ENCODE measurements around the gene MTHFSD. TPM values are rescaled to one million over a fixed set of nuclear protein-coding genes. Genes with fewer than 3 reads are reported as not detected.

MTHFSD gene
- polyA plus RNA-seq, 1 donor from 2014 or later: 25.0 TPM

GRCh38 chr16:86566966-86567700 is 12.1 kb upstream of the MTHFSD start:
- H3F3A ChIP-seq (ENCODE audit: insufficient read depth, low read length, poor library complexity, severe bottlenecking): no peaks in the 10 kb centered on the region
- no peaks in the 10 kb centered on the region for H3K36me3 ChIP-seq (ENCODE audit: insufficient read depth, low read length)
- TF ChIP-seq CTCF (IDR thresholded peaks at IDR 0.05; ENCODE audit: poor library complexity, severe bottlenecking): no peak
- no peak for TF ChIP-seq POLR2AphosphoS5 (IDR thresholded peaks at IDR 0.05)
- TF ChIP-seq RAD21 (conservative IDR thresholded peaks at IDR 0.05): no peak
- no peak for TF ChIP-seq EP300 (conservative IDR thresholded peaks at IDR 0.05; ENCODE audit: poor library complexity, severe bottlenecking)
- TF ChIP-seq TAF1 (IDR thresholded peaks at IDR 0.05; ENCODE audit: low read depth): no peak
- TF ChIP-seq REST (IDR thresholded peaks at IDR 0.05; ENCODE audit: borderline replicate concordance): no peak
- TF ChIP-seq EZH2 (IDR thresholded peaks at IDR 0.05; ENCODE audit: borderline replicate concordance, insufficient read depth, low read length, poor library complexity, severe bottlenecking): no peak
- TF ChIP-seq SMC3 (conservative IDR thresholded peaks at IDR 0.05; ENCODE audit: poor library complexity): no peak
- TF ChIP-seq MXI1 (conservative IDR thresholded peaks at IDR 0.05; ENCODE audit: poor library complexity, severe bottlenecking): no peak
- no peak overlapping the region for H2AFZ ChIP-seq (ENCODE audit: low read depth, low read length)
- no peaks in the 10 kb centered on the region for H4K20me1 ChIP-seq (ENCODE audit: insufficient read depth)
- no peak overlapping the region for H3K27ac ChIP-seq (ENCODE audit: low read length)
- no peak overlapping the region for H3K4me3 ChIP-seq (ENCODE audit: low read length)
- H3K9me3 ChIP-seq (ENCODE audit: low read length): no peaks in the 10 kb centered on the region
- no peaks in the 10 kb centered on the region for H3K9me2 ChIP-seq (ENCODE audit: insufficient read depth, low read length)
- H3K27me3 ChIP-seq (ENCODE audit: insufficient read depth, low read depth, low read length): peaks cover 80% of the 10 kb centered on the region
- H3K9ac ChIP-seq (ENCODE audit: low read length): no peak overlapping the region
- no peak overlapping the region for H3K4me2 ChIP-seq (ENCODE audit: low read length)
- H3K79me2 ChIP-seq (replicated peaks; ENCODE audit: insufficient read depth, low read length): no peaks in the 10 kb centered on the region

GRCh38 chr16:86566601-86566965 is 11.5 kb upstream of the MTHFSD start, which contains the start of gene FOXC2:
FOXC2 (plus strand) TSS chr16:86566829; CDS start chr16:86567336, 507 bp downstream.
- no peaks in the 10 kb centered on the region for H3K36me3 ChIP-seq (ENCODE audit: insufficient read depth, low read length)
- H3F3A ChIP-seq (ENCODE audit: insufficient read depth, low read length, poor library complexity, severe bottlenecking): no peaks in the 10 kb centered on the region
- H3K79me2 ChIP-seq (replicated peaks; ENCODE audit: insufficient read depth, low read length): no peaks in the 10 kb centered on the region
- H3K9me2 ChIP-seq (ENCODE audit: insufficient read depth, low read length): no peaks in the 10 kb centered on the region
- no peak within 1 kb of the TSS for H3K4me3 ChIP-seq (ENCODE audit: low read length)
- H3K4me2 ChIP-seq (ENCODE audit: low read length): no peak within 1 kb of the TSS
- no peaks in the 10 kb centered on the region for H4K20me1 ChIP-seq (ENCODE audit: insufficient read depth)
- TF ChIP-seq RAD21 (conservative IDR thresholded peaks at IDR 0.05) (no peak), TAF1 (IDR thresholded peaks at IDR 0.05; ENCODE audit: low read depth) (no peak), EZH2 (IDR thresholded peaks at IDR 0.05; ENCODE audit: borderline replicate concordance, insufficient read depth, low read length, poor library complexity, severe bottlenecking) (no peak), POLR2AphosphoS5 (IDR thresholded peaks at IDR 0.05) (no peak)
- no peak within 1 kb of the TSS for H3K9ac ChIP-seq (ENCODE audit: low read length)
- H3K27me3 ChIP-seq (ENCODE audit: insufficient read depth, low read depth, low read length): peaks cover 75% of the 10 kb centered on the region
- no peak within 1 kb of the TSS for H3K27ac ChIP-seq (ENCODE audit: low read length)
- H2AFZ ChIP-seq (ENCODE audit: low read depth, low read length): no peak within 1 kb of the TSS
- H3K9me3 ChIP-seq (ENCODE audit: low read length): no peaks in the 10 kb centered on the region
